Measurements from ENCODE around the gene NPTX2. TPM values are rescaled to one million over a fixed set of nuclear protein-coding genes. Genes with fewer than 3 reads are reported as not detected.

Gene NPTX2
- total and polyA plus RNA-seq, 2 of the 8 experiments (the other 6 are each of a cell fraction or from before 2014, with no cell fraction given) = 18.4 to 19.2 TPM

DNA sequence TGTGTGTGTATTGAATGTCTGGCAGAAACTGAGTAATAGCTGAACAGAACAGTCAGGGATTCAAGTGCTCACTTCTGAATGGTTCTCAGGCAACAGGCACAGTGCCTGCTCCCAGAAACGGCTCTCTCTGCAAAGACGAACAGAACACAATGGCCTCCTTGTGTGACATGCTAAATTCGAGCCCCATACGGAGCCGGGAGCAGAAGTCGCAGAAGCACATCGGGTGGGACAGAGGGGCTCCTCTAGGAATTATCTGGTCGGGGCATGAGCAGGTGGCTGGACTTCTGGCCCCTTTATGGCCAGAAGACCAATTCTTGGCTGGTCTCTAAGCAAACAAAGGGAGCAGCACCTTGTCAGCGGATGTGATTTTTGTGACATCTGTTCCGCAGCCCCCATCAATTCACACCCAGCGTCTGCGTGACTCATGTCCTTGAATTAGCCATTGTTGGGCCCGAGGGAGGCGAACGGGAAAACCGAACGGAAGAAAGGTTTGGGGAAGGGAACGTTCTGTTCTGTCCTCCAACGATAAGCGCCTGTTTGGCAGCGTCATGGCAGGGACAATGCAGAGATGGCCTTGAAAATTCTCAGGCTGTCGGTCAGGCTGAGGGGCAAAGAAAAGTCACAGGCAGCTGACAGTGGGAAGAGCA lies 47.3 kb upstream of the NPTX2 start (continued):
- no peak for TF ChIP-seq SAP30 (IDR thresholded peaks at IDR 0.05; ENCODE audit: insufficient read depth, insufficient replicate concordance, low read length)
